Breast epithelium (tissue), 4 donors: ENCODE results near the gene LRRC36. TPM values are rescaled to one million over a fixed set of nuclear protein-coding genes. Genes with fewer than 3 reads are reported as not detected.

Experiments used
- DNase-seq, 2 donors: peaks; one replicate each; pipeline ENCODE4 v3.0.0-alpha.2; 2019; ENCODE audit warnings: low spot score in 2 of 2
- H3K27ac ChIP-seq, 2 donors: fragments of 200-600 bp; sonication (generic) in 1 of 2; one replicate each; pipeline ENCODE4 v1.5.1; 2016 to 2019; ENCODE audit warnings: mild to moderate bottlenecking in 1 of 2
- H3K27me3 ChIP-seq, 2 donors: fragments of 200-600 bp; sonication (generic) in 1 of 2; one replicate each; pipeline versions ENCODE4 v1.5.1 to v1.6.0; 2017 to 2019; ENCODE audit warnings: control low read depth in 1 of 2, mild to moderate bottlenecking in 1 of 2
- H3K36me3 ChIP-seq: fragments of 200-600 bp; one replicate; pipeline ENCODE4 v1.5.1; 2019
- H3K4me1 ChIP-seq, 2 donors: fragments of 200-600 bp; sonication (generic); one replicate each; pipeline ENCODE4 v1.5.1; 2016 to 2019; ENCODE audit warnings: control low read depth in 1 of 2
- H3K4me3 ChIP-seq, 3 donors: fragments of 200-600 bp; sonication (generic); 1 replicate in 2 of 3; 2 replicates in 1 of 3; pipeline ENCODE4 v1.5.1; 2016 to 2019; ENCODE audit warnings: mild to moderate bottlenecking in 3 of 3, moderate library complexity in 2 of 3
- H3K9me3 ChIP-seq, 2 donors: fragments of 200-600 bp; sonication (generic) in 1 of 2; one replicate each; pipeline ENCODE4 v1.5.1; 2016 to 2019; ENCODE audit warnings: control low read depth in 1 of 2
- POLR2A ChIP-seq: fragments of 450-650 bp; IDR thresholded peaks from one replicate; pipeline ENCODE4 v1.6.1; 2016; ENCODE audit warnings: antibody characterized with exemption, mild to moderate bottlenecking, moderate library complexity
- POLR2AphosphoS5 ChIP-seq, 3 donors: sonication (generic); formaldehyde crosslinking; IDR thresholded peaks; one replicate each; pipeline ENCODE4 v1.6.1; 2017; ENCODE audit warnings: antibody characterized with exemption in 3 of 3
- intact Hi-C: fragments of 100-400 bp; cut with DNase I; formaldehyde crosslinking; loops from one replicate; pipeline ENCODE4 v1.15.1; 2023; ENCODE audit warnings: low total_unique reads
- total RNA-seq, 3 donors: library from RNA; depleted of rRNA; stranded (reverse); fragments of >200 nt; gene quantifications; one replicate each; pipeline ENCODE4 v1.1.0, GENCODE V29; 2016
- TF ChIP-seq, protein P1 (sequence below), 3 donors: fragments of 450-650 bp; IDR thresholded peaks; one replicate each; pipeline ENCODE4 v1.5.1; 2016 to 2017; ENCODE audit warnings: antibody characterized with exemption in 3 of 3, mild to moderate bottlenecking in 3 of 3, moderate library complexity in 3 of 3

Gene LRRC36
- total RNA-seq, 3 donors from 2014 or later: 0.16 to 3.3 (median 0.59) TPM

GRCh38 chr16:67287960-67288359 is 38.7 kb upstream of the LRRC36 start:
- no peaks in the 10 kb centered on the region for H3K9me3 ChIP-seq
- H3K27ac ChIP-seq: no peak overlapping the region
- TF ChIP-seq POLR2AphosphoS5 (IDR thresholded peaks at IDR 0.05) (no peak), POLR2A (no peak)
- TF ChIP-seq, protein P1, sequence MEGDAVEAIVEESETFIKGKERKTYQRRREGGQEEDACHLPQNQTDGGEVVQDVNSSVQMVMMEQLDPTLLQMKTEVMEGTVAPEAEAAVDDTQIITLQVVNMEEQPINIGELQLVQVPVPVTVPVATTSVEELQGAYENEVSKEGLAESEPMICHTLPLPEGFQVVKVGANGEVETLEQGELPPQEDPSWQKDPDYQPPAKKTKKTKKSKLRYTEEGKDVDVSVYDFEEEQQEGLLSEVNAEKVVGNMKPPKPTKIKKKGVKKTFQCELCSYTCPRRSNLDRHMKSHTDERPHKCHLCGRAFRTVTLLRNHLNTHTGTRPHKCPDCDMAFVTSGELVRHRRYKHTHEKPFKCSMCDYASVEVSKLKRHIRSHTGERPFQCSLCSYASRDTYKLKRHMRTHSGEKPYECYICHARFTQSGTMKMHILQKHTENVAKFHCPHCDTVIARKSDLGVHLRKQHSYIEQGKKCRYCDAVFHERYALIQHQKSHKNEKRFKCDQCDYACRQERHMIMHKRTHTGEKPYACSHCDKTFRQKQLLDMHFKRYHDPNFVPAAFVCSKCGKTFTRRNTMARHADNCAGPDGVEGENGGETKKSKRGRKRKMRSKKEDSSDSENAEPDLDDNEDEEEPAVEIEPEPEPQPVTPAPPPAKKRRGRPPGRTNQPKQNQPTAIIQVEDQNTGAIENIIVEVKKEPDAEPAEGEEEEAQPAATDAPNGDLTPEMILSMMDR (IDR thresholded peaks at IDR 0.05): no peak
- H3K4me3 ChIP-seq: no peak overlapping the region
- no peaks in the 10 kb centered on the region for H3K4me1 ChIP-seq
- H3K27me3 ChIP-seq: no peaks in the 10 kb centered on the region
- intact Hi-C loops: no loop called here
- DNase-seq: no peak
- H3K36me3 ChIP-seq: no peaks in the 10 kb centered on the region

GRCh38 chr16:67291461-67291860 is 35.2 kb upstream of the LRRC36 start:
- no peaks in the 10 kb centered on the region for H3K4me1 ChIP-seq
- intact Hi-C loops: no loop called here
- TF ChIP-seq, protein P1 (IDR thresholded peaks at IDR 0.05): no peak
- TF ChIP-seq POLR2A: no peak
- no peak for TF ChIP-seq POLR2AphosphoS5 (IDR thresholded peaks at IDR 0.05)
- no peak overlapping the region for H3K4me3 ChIP-seq
- H3K27me3 ChIP-seq: no peaks in the 10 kb centered on the region
- no peak overlapping the region for H3K27ac ChIP-seq
- no peaks in the 10 kb centered on the region for H3K9me3 ChIP-seq
- no peak for DNase-seq
- H3K36me3 ChIP-seq: no peaks in the 10 kb centered on the region

DNA sequence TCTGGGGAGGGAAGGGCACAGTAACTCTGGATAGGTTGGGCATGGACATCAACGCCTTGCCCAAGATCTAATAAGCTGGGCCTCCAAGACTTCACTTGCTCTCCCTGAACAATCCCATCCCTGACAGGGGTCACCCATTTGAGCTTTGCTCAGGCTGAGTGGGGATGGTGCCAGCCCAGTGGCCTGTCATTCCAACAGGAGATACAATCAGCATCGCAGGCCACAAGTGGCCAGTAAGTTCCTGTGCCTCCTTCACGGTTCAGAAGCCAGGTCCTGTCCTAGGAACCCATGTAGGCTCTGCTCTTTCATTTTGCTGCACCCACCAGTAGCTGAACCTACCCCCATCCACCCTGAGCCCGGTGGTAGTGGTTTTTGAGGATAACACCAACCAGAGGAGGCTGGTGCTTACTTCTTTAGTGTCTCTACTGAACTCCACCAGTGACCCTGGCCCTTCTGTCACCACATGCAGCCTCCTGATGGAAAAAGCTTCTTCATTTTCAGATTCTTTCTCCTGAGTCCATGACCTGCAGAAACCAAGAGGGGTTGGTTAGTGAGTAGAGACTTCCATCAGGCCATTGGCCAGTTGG is 32.4 kb upstream of the LRRC36 start:
- H3K36me3 ChIP-seq: no peaks in the 10 kb centered on the region
- TF ChIP-seq, protein P1 (IDR thresholded peaks at IDR 0.05): no peak
- TF ChIP-seq POLR2AphosphoS5 (IDR thresholded peaks at IDR 0.05) (no peak), POLR2A (no peak)
- no peak for DNase-seq
- no peaks in the 10 kb centered on the region for H3K27me3 ChIP-seq
- H3K4me3 ChIP-seq: no peak overlapping the region
- no peaks in the 10 kb centered on the region for H3K4me1 ChIP-seq
- H3K27ac ChIP-seq: no peak overlapping the region
- intact Hi-C loops: no loop called here
- H3K9me3 ChIP-seq: no peaks in the 10 kb centered on the region

- no peak for TF ChIP-seq POLR2A
- TF ChIP-seq, protein P1 (IDR thresholded peaks at IDR 0.05): no peak
- no peak for TF ChIP-seq POLR2AphosphoS5 (IDR thresholded peaks at IDR 0.05)
- intact Hi-C loops: no loop called here
- Histone ChIP-seq H3K4me1 (no peaks in the 10 kb centered on the region), H3K36me3 (no peaks in the 10 kb centered on the region), H3K4me3 (no peak overlapping the region), H3K27ac (no peak overlapping the region), H3K27me3 (no peaks in the 10 kb centered on the region), H3K9me3 (no peaks in the 10 kb centered on the region)
- no peak for DNase-seq
These were observed 31.7 kb upstream of the LRRC36 start for GRCh38 chr16:67294938-67295361.

GRCh38 chr16:67296420-67296819 is 30.2 kb upstream of the LRRC36 start:
- Histone ChIP-seq H3K9me3 (no peaks in the 10 kb centered on the region), H3K27me3 (no peaks in the 10 kb centered on the region), H3K4me1 (no peaks in the 10 kb centered on the region), H3K27ac (no peak overlapping the region), H3K4me3 (no peak overlapping the region), H3K36me3 (no peaks in the 10 kb centered on the region)
- TF ChIP-seq, protein P1 (IDR thresholded peaks at IDR 0.05): no peak
- no peak for TF ChIP-seq POLR2A
- TF ChIP-seq POLR2AphosphoS5 (IDR thresholded peaks at IDR 0.05): no peak
- DNase-seq: no peak
- intact Hi-C loops: no loop called here
